Measurements from ENCODE around the gene PTH1R.

DNA sequence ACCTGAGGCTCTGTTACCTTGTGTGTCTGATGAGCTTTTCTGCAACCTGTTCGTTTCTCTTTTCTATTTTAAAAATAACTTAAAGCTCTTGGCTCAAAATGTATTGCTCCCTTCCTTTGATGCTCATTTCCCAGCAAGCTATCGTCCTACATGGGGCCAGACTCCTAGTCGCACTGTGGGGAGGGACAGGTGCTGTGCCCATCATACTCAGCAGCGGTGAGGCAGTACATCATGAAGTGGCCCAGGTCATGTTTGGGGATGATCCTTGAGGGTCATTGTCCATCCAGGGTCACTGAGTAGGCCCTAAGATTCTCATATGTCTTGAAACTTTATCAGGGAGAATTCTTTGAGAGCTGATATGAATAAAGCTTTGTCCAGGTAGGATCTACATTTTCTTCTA is 41.1 kb downstream of the PTH1R start:
- no peak for TF ChIP-seq GATA2 (IDR thresholded peaks at IDR 0.05; ENCODE audit: low read depth, low read length)
- TF ChIP-seq GATA3 (IDR thresholded peaks at IDR 0.05; ENCODE audit: low read depth, low read length): no peak

Measured in SH-SY5Y (cell line).